GM19397 (cell line): ENCODE results near the gene SARDH.

ENCODE experiments used
- ATAC-seq: cut with Tn5 transposase; IDR thresholded peaks from one replicate; pipeline ENCODE4 v1.9.1; 2021; ENCODE audit warnings: mild to moderate bottlenecking, moderate library complexity; ENCODE audit not compliant: unreplicated experiment

SARDH gene

GRCh38 chr9:133716564-133717112 lies 21.5 kb downstream of the SARDH start:
- no peak for ATAC-seq

- no peak for ATAC-seq
These were observed 22.1 kb downstream of the SARDH start for GRCh38 chr9:133715866-133716563.

GRCh38 chr9:133715295-133715865 lies 22.8 kb downstream of the SARDH start:
- ATAC-seq: no peak

- no peak for ATAC-seq
These were observed 23.4 kb downstream of the SARDH start for GRCh38 chr9:133714606-133715294.

GRCh38 chr9:133713960-133714495 lies 24.1 kb downstream of the SARDH start:
- ATAC-seq: no peak

GRCh38 chr9:133713150-133713959 lies 24.8 kb downstream of the SARDH start:
- ATAC-seq: no peak

- no peak for ATAC-seq
These were observed 25.7 kb downstream of the SARDH start for GRCh38 chr9:133712221-133713100.

- no peak for ATAC-seq
These were observed 26.5 kb downstream of the SARDH start for GRCh38 chr9:133711428-133712220.

- no peak for ATAC-seq
These were observed 27.3 kb downstream of the SARDH start for GRCh38 chr9:133710661-133711427.

- ATAC-seq: no peak
These were observed 28.2 kb downstream of the SARDH start for GRCh38 chr9:133709691-133710571.

GRCh38 chr9:133709015-133709611 lies 29.0 kb downstream of the SARDH start:
- no peak for ATAC-seq

GRCh38 chr9:133708246-133709014 lies 29.7 kb downstream of the SARDH start:
- no peak for ATAC-seq

- no peak for ATAC-seq
These were observed 30.3 kb downstream of the SARDH start for GRCh38 chr9:133707763-133708245.

- ATAC-seq: no peak
These were observed 30.9 kb downstream of the SARDH start for GRCh38 chr9:133707065-133707762.

- no peak for ATAC-seq
These were observed 31.7 kb downstream of the SARDH start for GRCh38 chr9:133706307-133707050.
